ENCODE results near the gene FYB1.

DNA sequence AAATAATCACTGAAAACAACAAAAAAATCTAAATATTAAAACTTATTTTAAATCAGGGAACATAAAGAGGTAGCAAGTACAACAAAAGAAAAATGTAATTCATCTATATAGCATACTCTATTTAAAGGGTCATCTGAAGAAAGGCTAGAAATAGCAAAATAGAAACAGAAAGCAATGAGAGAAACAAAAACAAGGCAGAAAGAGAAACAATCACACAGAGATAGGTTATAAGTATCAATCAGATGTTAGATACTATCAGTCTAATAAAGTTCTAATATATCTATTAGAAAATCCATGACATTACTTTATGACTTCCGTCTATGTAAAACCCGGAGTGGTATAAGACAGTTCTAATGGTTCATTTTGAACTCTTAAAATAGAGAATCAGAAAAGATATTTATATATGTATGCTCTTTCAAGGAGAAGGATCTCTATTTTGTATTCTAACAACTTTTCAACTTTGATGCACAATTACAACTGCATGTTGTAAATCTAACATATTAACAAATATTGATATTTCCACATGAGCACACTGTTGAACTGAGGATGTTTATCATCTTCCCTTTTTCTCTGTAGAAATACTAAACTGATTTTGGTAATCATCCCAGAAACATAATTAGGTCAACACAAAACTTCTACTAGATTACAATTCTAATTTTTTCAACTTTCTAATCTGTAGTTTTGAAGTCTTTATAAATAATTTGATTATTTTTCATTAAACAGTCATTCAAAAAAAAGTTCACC, 161.0 kb downstream of the FYB1 start:
- TF ChIP-seq, protein P1, sequence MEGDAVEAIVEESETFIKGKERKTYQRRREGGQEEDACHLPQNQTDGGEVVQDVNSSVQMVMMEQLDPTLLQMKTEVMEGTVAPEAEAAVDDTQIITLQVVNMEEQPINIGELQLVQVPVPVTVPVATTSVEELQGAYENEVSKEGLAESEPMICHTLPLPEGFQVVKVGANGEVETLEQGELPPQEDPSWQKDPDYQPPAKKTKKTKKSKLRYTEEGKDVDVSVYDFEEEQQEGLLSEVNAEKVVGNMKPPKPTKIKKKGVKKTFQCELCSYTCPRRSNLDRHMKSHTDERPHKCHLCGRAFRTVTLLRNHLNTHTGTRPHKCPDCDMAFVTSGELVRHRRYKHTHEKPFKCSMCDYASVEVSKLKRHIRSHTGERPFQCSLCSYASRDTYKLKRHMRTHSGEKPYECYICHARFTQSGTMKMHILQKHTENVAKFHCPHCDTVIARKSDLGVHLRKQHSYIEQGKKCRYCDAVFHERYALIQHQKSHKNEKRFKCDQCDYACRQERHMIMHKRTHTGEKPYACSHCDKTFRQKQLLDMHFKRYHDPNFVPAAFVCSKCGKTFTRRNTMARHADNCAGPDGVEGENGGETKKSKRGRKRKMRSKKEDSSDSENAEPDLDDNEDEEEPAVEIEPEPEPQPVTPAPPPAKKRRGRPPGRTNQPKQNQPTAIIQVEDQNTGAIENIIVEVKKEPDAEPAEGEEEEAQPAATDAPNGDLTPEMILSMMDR (IDR thresholded peaks at IDR 0.05), result no peak
- TF ChIP-seq EZH2 (IDR thresholded peaks at IDR 0.05; ENCODE audit: borderline replicate concordance, insufficient read depth, low read depth, low read length, poor library complexity, severe bottlenecking), result no peak

Measured in B cell (primary cell).